ENCODE results near the gene ZFAND5.

GRCh38 chr9:72382405-72382804 is 17.4 kb upstream of the ZFAND5 start:
- TF ChIP-seq CTCF (IDR thresholded peaks at IDR 0.05) (no peak), POLR2AphosphoS5 (IDR thresholded peaks at IDR 0.05) (no peak), POLR2A (IDR thresholded peaks at IDR 0.05) (no peak)
